ENCODE results near the gene PROZ. TPM values are rescaled to one million over a fixed set of nuclear protein-coding genes. Genes with fewer than 3 reads are reported as not detected.
"Not testable (repeated sequence)": the region's sequence is repeated elsewhere in the genome, so short reads cannot be mapped to it uniquely, and the experiment has no call there.

The PROZ gene
- not detected for total RNA-seq
- not detected for polyA plus RNA-seq

GRCh38 chr13:113157929-113158747 is at the start of gene PROZ:
Gene PROZ (plus strand): TSS chr13:113158648. CDS start chr13:113158661, 13 bp downstream.
- Histone ChIP-seq H3K4me3 (ENCODE audit: low read length) (no peak within 1 kb of the TSS), H3K4me1 (ENCODE audit: insufficient read depth, low read length) (peaks cover 16% of the 10 kb centered on the region), H3K36me3 (ENCODE audit: insufficient read depth, low read length) (no peaks in the 10 kb centered on the region), H3K27ac (ENCODE audit: low read depth, low read length) (no peak within 1 kb of the TSS), H3K27me3 (ENCODE audit: insufficient read depth, low read length, poor library complexity, severe bottlenecking) (no peaks in the 10 kb centered on the region), H3K9me3 (ENCODE audit: low read length) (no peaks in the 10 kb centered on the region)
- H3K36me3 Mint-ChIP-seq, result no peaks in the 10 kb centered on the region
- ChIA-PET CTCF (interaction anchor here (1.4 kb wide), 1 partner anchor 12 kb away, joined by 3 read pairs; no protein-coding TSS in a partner anchor), POLR2A (interaction anchor here (1.0 kb wide), 1 partner anchor 51 kb away, joined by 3 read pairs; the partner anchor contains the start of genes CUL4A and PCID2)
- peaks cover 16 to 36% (median 34%) of the 10 kb centered on the region in 3 donors for H3K4me1 Mint-ChIP-seq
- no peak for DNase-seq
- H3K4me3 Mint-ChIP-seq, result peak within 1 kb of the TSS in 1 of 7 donors; percentile 34
- peaks cover 0 to 1% of the 10 kb centered on the region in 2 donors for H3K27me3 Mint-ChIP-seq
- peak within 1 kb of the TSS in 5 of 8 donors; percentile 34 to 93 (median 48) for H3K27ac Mint-ChIP-seq
- H3K9me3 Mint-ChIP-seq, result peaks cover 0 to 7% (median 0%) of the 10 kb centered on the region in 5 donors

GRCh38 chr13:113109151-113110047 is 49.0 kb upstream of the PROZ start:
- Mint-ChIP-seq H3K27me3 (peaks cover 0 to 1% of the 10 kb centered on the region in 2 donors), H3K36me3 (no peaks in the 10 kb centered on the region), H3K9me3 (no peaks in the 10 kb centered on the region), H3K4me3 (peak overlapping the region; percentile 23 to 65 (median 49)), H3K27ac (no peak overlapping the region), H3K4me1 (no peaks in the 10 kb centered on the region)
- Histone ChIP-seq H3K36me3 (ENCODE audit: insufficient read depth, low read length) (no peaks in the 10 kb centered on the region), H3K27me3 (ENCODE audit: insufficient read depth, low read length, poor library complexity, severe bottlenecking) (peaks cover 4% of the 10 kb centered on the region), H3K4me3 (ENCODE audit: low read length) (no peak overlapping the region), H3K9me3 (ENCODE audit: low read length) (no peaks in the 10 kb centered on the region), H3K4me1 (ENCODE audit: insufficient read depth, low read length) (no peaks in the 10 kb centered on the region), H3K27ac (ENCODE audit: low read depth, low read length) (no peak overlapping the region)
- POLR2A ChIA-PET, result no interaction called here
- CTCF ChIA-PET, result no interaction called here
- DNase-seq, result peak in 1 of 5 donors; percentile 39

- Histone ChIP-seq H3K27ac (ENCODE audit: low read depth, low read length) (no peak overlapping the region), H3K4me1 (ENCODE audit: insufficient read depth, low read length) (no peaks in the 10 kb centered on the region), H3K9me3 (ENCODE audit: low read length) (no peaks in the 10 kb centered on the region), H3K4me3 (ENCODE audit: low read length) (peak overlapping the region; percentile 32), H3K27me3 (ENCODE audit: insufficient read depth, low read length, poor library complexity, severe bottlenecking) (peaks cover 4% of the 10 kb centered on the region), H3K36me3 (ENCODE audit: insufficient read depth, low read length) (no peaks in the 10 kb centered on the region)
- Mint-ChIP-seq H3K4me1 (no peaks in the 10 kb centered on the region), H3K9me3 (no peaks in the 10 kb centered on the region), H3K27me3 (peaks cover 0 to 1% of the 10 kb centered on the region in 2 donors), H3K36me3 (no peaks in the 10 kb centered on the region), H3K27ac (no peak overlapping the region), H3K4me3 (peak overlapping the region; percentile 19 to 76 (median 66))
- POLR2A ChIA-PET, result no interaction called here
- CTCF ChIA-PET, result no interaction called here
- DNase-seq, result peak in 4 of 5 donors; percentile 14 to 56 (median 24)
Measured at GRCh38 chr13:113110048-113110851, 48.2 kb upstream of the PROZ start.

DNA sequence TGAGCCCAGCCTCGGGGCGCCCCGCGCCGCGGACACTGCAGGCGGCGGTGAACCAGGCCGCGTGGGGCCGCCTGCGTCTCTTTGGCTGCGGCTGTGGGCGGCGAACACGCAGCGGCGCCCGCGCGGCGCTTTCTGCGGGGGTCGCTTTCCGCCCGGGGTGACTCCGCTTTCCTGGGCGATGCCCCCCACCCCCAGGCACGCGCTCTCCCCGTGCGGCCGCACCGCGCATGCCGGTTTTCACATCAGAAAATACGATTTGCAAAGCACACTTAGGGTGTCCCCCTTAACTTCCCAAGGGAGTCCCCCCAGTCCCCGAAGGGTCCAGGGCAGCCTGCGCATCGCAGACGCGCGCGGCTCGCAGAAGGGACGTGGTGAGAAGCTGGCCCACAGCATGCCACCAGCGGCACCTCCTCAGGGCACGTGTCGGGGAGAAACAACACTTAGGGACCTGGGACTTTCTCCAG is 47.6 kb upstream of the PROZ start:
- H3K4me1 Mint-ChIP-seq, result no peaks in the 10 kb centered on the region
- H3K27me3 Mint-ChIP-seq, result peaks cover 0 to 1% of the 10 kb centered on the region in 2 donors
- peaks cover 4% of the 10 kb centered on the region for H3K27me3 ChIP-seq (ENCODE audit: insufficient read depth, low read length, poor library complexity, severe bottlenecking)
- no peaks in the 10 kb centered on the region for H3K9me3 Mint-ChIP-seq
- ChIA-PET CTCF (no interaction called here), POLR2A (no interaction called here)
- H3K36me3 ChIP-seq (ENCODE audit: insufficient read depth, low read length), result no peaks in the 10 kb centered on the region
- no peaks in the 10 kb centered on the region for H3K4me1 ChIP-seq (ENCODE audit: insufficient read depth, low read length)
- no peak overlapping the region for H3K27ac Mint-ChIP-seq
- H3K4me3 ChIP-seq (ENCODE audit: low read length), result peak overlapping the region; percentile 32
- H3K36me3 Mint-ChIP-seq, result no peaks in the 10 kb centered on the region
- no peaks in the 10 kb centered on the region for H3K9me3 ChIP-seq (ENCODE audit: low read length)
- peak in 1 of 5 donors; percentile 46 for DNase-seq
- H3K4me3 Mint-ChIP-seq, result peak overlapping the region; percentile 27 to 76 (median 66)
- no peak overlapping the region for H3K27ac ChIP-seq (ENCODE audit: low read depth, low read length)

DNA sequence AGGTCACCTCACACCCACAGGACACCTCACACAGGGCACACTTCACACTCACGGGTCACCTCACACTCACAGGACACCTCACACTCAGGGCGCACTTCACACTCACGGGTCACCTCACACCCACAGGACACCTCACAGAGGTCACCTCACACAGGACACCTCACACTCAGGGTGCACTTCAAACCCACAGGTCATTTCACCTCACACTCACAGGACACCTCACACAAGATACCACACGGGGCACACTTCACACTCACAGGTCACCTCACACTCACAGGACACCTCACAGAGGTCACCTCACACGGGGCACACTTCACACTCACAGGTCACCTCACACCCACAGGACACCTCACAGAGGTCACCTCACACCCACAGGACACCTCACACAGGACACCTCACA is 46.6 kb upstream of the PROZ start:
- H3K36me3 Mint-ChIP-seq; H3K27me3 ChIP-seq (ENCODE audit: insufficient read depth, low read length, poor library complexity, severe bottlenecking); H3K4me1 Mint-ChIP-seq; H3K27ac ChIP-seq (ENCODE audit: low read depth, low read length); H3K27ac Mint-ChIP-seq; H3K36me3 ChIP-seq (ENCODE audit: insufficient read depth, low read length); H3K4me3 ChIP-seq (ENCODE audit: low read length); H3K27me3 Mint-ChIP-seq; H3K4me3 Mint-ChIP-seq; H3K4me1 ChIP-seq (ENCODE audit: insufficient read depth, low read length); H3K9me3 ChIP-seq (ENCODE audit: low read length); POLR2A ChIA-PET; H3K9me3 Mint-ChIP-seq; CTCF ChIA-PET: not testable (repeated sequence)
- peak in 1 of 5 donors; percentile 26 for DNase-seq

GRCh38 chr13:113112475-113112874 is 46.0 kb upstream of the PROZ start:
- H3K9me3 Mint-ChIP-seq; H3K4me3 Mint-ChIP-seq; H3K27me3 ChIP-seq (ENCODE audit: insufficient read depth, low read length, poor library complexity, severe bottlenecking); H3K4me1 ChIP-seq (ENCODE audit: insufficient read depth, low read length); H3K27me3 Mint-ChIP-seq; H3K36me3 ChIP-seq (ENCODE audit: insufficient read depth, low read length); CTCF ChIA-PET; H3K4me3 ChIP-seq (ENCODE audit: low read length); H3K9me3 ChIP-seq (ENCODE audit: low read length); H3K27ac ChIP-seq (ENCODE audit: low read depth, low read length); H3K4me1 Mint-ChIP-seq; POLR2A ChIA-PET; H3K27ac Mint-ChIP-seq; H3K36me3 Mint-ChIP-seq: not testable (repeated sequence)
- DNase-seq, result peak in 1 of 5 donors; percentile 9

DNA sequence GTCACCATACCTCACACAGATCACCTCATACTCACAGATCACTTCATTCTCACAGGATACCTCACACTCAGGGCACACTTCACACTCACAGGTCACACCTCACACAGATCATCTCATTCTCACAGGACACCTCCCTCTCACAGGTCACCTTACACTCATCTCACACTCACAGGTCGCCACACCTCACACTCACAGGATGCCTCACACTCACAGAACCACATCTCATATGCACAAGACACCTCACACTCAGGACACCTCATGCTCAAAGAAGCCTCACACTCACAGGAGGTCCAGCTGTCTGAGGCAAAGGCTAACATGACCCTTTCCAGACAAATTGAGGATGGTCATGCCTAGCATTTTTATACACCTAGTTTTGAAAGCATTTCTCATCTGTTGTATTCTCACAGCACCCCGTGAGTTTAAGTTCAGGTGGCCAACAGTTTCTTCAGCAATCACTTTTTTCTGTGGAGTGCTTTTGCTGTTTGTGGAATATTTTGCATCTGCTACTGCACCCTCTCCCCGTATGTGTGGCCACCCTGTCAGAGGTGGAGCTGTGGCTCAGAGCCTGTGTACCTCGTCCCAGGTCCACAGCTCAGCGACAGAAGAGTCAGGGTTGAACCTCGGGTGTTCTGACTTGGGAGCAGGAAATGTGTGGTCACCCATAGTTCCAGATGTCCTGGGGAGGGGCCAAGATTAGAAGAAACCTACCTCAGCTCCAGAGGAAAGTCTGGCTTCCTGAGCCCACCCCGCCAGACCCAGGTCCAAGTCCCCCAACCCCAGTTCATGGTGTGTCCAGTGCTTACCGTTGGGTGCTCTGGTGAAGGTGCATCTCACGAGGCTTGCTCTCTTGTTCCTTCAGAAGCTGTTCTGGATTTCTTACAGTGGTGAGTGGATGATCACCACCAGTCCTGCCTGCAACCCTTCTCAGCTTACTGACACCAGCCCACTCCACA is 45.3 kb upstream of the PROZ start:
- Histone ChIP-seq H3K4me1 (ENCODE audit: insufficient read depth, low read length) (no peaks in the 10 kb centered on the region), H3K27ac (ENCODE audit: low read depth, low read length) (no peak overlapping the region), H3K9me3 (ENCODE audit: low read length) (no peaks in the 10 kb centered on the region), H3K4me3 (ENCODE audit: low read length) (no peak overlapping the region), H3K36me3 (ENCODE audit: insufficient read depth, low read length) (no peaks in the 10 kb centered on the region), H3K27me3 (ENCODE audit: insufficient read depth, low read length, poor library complexity, severe bottlenecking) (peaks cover 4% of the 10 kb centered on the region)
- no peaks in the 10 kb centered on the region for H3K4me1 Mint-ChIP-seq
- H3K36me3 Mint-ChIP-seq, result no peaks in the 10 kb centered on the region
- no peaks in the 10 kb centered on the region for H3K9me3 Mint-ChIP-seq
- DNase-seq, result peak in 1 of 5 donors; percentile 9
- H3K4me3 Mint-ChIP-seq, result peak overlapping the region in 1 of 7 donors; percentile 27
- no peak overlapping the region for H3K27ac Mint-ChIP-seq
- peaks cover 1 to 5% of the 10 kb centered on the region in 2 donors for H3K27me3 Mint-ChIP-seq
- ChIA-PET POLR2A (no interaction called here), CTCF (no interaction called here)

Data from CD8-positive, alpha-beta memory T cell (primary cell).